HG03354 (cell line): Measurements from ENCODE around the gene SUCLG2.

Experiments
- ATAC-seq: cut with Tn5 transposase; IDR thresholded peaks from one replicate; pipeline ENCODE4 v1.9.1; 2021; ENCODE audit warnings: mild to moderate bottlenecking; ENCODE audit not compliant: unreplicated experiment, poor library complexity, severe bottlenecking

Gene SUCLG2

DNA sequence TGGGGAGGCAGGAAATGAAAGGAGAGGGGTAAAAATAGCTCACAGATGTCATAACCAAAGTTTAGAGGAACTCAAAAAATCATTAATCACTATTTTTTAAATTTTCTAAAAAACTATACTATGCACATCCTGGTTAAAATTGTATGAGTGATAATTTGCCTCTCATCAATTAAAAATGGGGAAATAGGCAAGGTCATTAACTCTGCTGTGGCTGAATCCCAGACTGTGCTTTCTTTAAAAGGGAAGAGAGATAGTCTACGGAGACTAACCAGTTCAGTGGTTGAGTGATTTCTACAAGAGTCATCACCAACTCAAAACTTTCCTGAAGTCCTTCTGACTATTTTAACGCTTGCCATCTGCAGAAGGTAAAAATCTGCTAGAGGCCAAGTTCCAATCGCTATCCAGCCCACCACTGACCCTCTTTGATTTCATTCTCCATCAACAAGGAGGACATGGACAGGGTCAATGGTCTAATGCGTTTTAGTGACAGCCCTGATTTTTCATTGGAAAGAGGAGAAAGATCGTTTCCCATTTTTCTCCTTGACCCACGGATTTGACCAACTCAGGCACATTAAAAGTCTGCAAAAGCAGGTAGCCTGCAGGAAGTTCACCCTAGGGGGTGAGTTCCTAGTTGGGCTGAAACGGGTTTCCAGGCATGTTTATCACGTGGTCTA is 850 bp downstream of the SUCLG2 start:
- ATAC-seq: peak; percentile 28

DNA sequence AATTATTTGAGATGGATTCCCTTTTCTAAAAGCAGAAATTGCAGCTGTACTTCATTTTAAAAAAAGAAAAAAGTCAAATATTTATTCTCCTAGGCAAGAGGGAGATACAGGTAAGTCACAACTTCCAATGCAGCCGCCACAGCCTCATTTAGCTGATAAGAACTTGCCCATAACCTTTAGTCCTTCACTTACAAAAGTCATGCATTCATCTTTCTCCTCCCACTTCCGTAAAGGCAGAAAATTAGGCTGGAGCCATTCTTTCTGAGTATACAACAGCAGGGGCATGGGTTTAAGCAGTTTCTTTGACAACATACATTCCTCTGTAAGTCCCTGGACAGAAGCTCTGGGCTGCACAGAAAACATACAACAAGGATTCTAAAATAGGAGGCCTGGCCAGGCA is 4.3 kb downstream of the SUCLG2 start:
- ATAC-seq: no peak

DNA sequence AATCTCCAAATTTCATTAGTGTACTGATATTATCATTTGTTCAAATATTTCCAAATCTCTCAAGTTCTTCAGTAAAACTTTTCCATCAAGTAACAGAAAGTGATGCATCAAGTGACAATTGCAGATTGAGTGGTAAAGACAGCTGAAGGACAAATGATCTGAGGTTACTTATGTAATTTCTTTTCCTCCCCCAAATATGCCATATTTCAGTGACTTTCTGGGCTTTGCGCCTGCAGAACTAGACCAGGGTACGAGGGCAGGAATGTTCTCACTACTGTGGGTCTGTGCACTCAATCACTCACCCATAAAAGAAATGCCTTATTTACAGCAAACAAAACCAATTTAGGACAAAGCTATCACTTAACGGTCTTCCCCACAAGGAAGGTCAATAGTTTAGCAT is 4.7 kb downstream of the SUCLG2 start:
- no peak for ATAC-seq

DNA sequence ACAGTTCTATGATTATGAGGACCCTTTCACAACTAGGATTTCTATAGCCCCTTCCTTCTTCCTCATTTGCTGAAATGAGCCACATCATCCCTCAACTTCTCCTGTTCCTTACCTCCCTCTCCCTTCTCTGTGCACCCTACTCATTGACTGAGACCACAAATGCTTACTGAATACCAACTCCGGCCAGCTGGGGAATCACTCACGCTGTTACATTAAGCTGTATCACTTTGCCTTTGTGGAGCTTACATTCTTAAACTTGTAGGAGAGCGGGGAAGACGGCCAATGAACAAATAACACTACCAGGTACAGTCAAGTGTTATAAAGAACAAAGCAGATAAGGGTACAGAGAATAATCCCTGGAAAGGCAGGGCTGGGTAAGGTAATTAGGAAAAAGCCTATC is 5.7 kb downstream of the SUCLG2 start:
- no peak for ATAC-seq

DNA sequence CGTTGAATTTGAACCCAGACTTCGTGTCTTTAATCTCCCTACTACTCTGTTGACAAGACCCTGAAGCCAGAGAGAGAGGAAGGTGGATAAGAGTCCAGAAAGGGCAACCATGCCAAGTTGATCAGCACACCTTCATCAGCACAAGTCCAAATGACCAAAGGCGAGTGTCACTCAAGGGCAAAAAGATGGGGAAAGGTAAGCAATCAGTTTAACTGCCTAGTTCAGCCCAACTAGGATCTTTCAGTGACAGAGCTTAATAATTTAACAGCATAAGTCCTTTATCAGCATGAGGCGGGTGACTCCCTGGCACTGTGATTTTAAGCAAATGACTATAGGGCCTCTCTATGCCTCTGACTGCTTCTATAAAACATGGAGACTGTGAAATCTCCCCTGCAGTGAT is 6.2 kb downstream of the SUCLG2 start:
- no peak for ATAC-seq

DNA sequence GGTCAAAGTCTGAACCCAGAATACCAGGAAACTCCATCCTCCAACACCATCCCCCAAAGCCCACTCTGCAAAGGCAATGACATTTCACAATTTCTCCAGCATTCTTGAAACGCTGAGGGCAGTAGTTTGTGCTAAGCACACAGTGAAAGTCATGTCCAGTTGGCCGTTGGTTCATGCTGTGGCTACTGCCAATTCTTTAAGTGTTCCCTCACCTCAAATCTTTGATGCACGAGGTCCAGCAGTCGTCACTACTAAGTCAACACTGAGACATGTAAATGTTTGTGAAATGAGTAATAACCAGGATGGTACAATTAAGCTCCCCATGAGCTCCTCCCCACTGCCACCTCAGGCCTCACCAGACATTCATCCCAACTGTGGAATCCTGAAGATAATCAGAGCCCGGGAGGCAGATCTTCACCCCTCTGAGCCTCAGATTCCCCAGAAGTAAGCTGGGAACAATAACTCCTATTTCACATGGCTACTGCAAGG is 7.0 kb downstream of the SUCLG2 start:
- no peak for ATAC-seq

DNA sequence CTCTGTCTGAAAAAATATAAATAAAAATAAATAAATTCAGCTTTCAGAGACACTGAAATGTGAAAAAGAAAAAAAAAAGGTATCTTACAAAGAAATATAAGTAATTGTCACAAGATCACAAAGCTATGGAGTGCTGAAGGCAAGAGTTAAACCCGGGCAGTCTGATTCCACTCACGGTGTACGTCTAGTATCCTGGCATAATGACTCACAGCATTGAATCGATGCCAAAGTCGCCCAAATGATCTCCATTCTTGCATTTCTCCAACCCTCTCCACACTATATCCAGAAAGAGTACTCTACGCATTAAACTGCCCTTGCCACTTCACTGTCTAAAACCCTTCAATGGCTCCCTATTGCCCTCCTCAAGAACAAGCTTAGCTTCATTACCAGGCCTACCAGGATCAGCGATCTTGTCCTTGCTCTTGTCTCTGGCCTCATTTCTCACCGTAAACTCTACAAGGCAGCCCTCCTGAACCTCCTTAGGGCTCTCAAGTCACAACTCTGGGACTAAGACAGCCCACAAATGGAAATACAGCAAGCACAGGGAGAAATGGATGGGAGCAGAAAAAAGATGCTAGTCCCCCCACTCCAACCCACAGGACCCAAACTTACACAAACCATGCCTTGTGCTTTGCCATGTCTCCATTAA is 7.7 kb downstream of the SUCLG2 start:
- no peak for ATAC-seq

DNA sequence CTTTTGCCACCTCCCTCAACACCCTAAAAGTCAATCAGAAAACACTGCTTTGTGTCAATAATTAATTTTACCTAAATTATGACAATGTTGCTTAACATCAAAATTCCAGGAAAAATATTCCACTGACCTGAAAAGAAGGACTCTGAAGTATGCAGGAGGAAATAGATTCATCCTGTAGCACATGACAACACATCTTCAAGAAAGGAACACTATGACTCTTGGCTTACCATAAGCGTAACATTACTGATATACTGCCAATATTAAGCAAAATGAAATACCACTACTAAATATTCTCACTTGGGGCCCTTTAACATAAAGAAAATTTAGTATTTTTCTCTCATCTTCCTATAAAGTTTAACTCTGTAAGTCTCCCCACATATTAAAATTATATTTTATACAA is 9.6 kb downstream of the SUCLG2 start:
- no peak for ATAC-seq

DNA sequence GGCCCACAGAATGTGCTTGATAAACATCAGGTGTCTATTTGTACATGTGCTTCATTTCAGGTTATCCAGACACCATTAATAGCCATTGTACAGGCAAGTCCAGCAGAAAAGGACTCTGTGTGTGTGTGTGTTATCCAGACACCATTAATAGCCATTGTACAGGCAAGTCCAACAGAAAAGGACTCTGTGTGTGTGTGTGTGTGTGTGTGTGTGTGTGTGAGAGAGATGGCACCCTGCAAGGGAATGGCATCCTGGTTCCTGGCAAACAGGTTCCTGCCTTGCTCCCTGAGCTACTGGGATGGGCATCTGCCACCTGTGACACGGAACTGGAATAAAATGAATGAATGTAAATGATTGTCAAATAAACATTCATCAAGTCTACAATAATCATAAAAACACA is 11.7 kb downstream of the SUCLG2 start:
- ATAC-seq: no peak

DNA sequence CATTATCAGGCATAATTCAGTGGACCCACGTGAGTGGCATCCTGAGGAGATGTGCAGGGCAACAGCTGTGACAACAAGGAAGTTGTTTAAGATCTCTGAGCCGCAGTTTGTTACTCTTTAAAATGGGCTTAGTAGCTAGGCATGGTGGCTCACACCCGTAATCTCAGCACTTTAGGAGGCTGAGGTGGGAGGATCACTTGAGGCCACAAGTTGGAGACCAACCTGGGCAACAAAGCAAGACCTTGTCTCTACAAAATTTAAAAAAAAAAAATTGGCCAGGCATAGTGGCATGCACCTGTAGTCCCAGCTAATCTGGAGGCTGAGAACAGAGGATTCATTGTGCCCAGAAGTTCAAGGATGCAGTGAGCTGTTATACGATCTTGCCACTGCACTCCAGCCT is 12.2 kb downstream of the SUCLG2 start:
- ATAC-seq: no peak

DNA sequence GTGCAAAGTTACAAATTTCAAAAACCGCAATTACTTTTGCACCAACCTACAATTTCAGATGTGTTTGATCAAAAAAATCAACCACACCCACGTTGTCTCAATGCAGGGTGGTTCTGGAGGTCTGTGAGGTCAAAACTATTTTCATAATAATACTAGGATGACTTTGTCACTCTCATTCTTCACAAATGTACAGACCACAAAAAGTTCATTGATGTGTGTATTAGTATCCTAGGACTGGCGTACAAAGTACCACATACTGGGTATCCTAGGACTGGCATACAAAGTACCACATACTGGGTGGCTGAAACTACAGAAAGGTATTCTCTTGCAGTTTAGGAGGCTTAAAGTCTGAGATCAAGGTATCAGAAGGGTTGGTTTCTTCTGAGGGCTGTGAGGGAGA is 13.0 kb downstream of the SUCLG2 start:
- ATAC-seq: no peak

DNA sequence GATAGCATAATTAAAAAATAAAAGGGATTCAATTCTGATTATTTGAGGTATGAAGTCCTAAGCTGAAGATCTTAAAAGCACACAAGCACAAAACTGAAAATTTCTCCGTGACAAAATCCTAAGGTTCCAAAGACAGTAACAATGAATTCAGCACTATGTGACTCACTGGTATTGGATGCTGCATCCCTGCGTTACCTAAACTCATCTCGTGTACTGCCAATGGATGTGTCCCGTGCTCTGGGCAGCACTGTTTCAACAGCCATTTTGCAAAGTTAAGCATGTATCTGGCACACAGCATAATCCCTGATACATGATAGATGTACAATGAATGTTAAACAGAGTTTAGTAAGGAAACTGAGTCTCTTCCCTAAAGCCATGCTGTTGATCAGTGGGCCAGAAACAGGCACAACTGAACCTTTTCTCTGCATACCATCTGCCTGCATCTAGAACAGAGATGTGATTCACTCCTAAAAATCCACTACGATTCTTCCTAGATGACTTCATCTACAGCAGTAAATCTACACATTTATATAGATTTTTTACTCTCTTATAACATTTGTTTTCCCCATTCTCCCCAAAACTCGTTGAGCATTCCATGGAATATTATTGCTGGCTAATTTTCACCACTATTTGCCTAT is 14.3 kb downstream of the SUCLG2 start:
- ATAC-seq: no peak

DNA sequence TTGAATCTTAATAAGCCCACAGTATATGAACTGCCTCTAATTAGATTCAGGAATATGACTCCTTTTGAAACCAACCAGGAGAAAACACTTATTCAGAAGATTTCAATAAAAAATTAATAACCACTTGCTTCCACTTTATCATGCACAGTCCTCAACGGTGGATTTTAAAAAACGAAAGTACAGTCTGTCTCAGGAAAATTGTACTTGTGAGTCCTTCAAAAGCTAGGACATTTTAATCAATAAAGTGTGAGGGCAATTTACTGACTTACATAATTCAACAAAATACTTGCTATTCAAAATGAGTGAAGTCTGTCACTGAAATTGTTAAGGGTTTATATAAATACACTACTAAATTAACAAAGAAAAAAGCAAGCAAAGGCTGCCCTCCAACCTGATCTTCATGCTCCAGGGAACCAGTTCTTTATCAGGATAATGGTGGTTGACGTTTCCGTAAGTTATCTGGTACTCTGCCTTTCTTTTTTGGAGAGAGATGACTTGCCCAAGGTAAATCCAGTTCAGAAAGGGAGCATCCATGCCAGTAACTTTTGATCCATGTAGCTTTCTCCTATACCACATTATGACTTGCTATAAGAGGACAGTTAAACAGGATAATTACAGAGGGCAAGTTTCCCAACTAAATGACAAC is 17.0 kb downstream of the SUCLG2 start:
- ATAC-seq: no peak

DNA sequence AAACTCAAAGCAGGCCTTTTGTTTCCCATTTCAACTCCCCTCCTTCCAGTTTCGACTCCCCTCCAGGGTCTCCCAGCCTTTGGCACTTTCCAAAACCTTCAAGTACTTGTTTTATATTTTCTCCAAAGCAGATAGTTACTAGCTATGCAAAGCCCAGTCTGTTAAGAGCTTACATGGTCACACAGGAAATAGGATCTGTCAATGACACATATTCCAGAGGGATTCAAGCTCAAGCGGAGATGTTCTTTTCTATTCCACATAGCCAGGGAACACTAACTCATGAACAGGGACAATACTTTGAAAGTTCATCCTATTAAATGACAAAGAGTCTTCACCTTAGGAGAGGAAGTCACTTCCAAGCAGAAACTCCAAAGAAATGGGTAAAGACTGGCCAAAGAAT is 18.6 kb downstream of the SUCLG2 start:
- ATAC-seq: no peak

DNA sequence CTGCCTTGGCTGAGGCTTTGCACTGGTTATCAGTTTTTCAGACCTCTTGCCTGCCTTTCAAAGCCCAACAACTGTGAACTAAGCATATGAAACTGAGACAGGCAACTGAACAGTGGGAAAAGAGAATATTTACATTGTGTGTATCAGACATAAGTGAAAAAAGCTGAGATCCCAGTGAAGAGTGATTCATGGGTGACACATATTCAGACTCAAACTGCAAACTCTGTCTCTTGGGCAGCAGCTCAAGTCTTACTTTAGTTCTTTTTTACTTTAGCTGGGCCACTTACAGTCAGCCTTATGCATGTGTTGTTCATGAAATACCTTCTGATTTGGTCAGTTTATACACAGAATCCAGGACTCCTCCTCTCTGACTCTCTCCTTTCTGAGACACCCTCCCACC is 19.2 kb downstream of the SUCLG2 start:
- no peak for ATAC-seq

DNA sequence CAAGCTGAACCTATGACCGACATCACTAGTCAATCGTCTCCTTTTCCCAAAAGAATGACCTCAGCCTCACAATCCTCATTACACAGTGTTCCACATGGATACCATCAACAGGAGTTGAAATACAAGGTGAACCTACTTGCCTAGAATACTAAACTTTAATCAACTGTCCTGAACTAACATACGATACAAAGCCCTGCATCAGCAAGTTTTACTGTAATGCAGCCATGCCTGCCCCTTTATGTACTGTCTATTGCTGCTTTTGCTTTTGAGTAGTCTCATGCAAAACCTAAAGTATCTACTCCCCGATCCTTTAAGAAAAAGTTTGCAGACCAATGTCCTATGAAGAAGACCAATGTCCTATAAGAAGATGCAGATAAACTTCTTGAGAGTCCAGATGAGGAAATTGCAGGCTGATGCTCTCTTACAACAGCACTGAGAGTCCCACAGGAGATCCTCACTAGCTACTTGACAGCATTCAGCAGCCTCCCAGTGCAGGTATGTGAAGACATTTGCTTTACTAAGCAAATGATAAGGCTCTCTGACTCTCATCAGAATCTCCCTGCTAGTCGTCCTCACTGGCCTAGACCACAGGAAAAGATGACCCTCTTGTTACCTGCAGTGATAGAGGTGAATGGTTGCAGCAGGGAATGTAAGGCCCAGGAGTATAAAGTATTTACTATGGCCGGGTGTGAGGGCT is 23.6 kb downstream of the SUCLG2 start:
- ATAC-seq: no peak

DNA sequence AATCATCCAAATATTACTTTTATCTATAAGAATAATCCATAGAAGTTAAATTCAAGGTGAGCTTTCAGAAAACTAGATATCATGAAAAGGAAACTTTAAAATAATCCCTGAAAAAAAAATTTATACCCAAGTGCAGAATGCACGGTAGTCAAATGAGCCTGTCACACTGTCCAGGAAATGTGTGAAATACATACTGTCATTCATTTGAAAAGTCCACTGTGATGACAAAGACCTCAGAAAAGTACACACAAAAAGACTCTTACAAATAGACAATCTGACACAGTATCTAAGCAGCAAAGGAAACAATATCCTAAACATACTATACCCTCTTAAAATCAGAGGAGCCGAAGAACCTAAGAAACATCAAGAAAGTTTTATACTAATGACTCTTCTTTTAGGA is 29.7 kb downstream of the SUCLG2 start:
- no peak for ATAC-seq

DNA sequence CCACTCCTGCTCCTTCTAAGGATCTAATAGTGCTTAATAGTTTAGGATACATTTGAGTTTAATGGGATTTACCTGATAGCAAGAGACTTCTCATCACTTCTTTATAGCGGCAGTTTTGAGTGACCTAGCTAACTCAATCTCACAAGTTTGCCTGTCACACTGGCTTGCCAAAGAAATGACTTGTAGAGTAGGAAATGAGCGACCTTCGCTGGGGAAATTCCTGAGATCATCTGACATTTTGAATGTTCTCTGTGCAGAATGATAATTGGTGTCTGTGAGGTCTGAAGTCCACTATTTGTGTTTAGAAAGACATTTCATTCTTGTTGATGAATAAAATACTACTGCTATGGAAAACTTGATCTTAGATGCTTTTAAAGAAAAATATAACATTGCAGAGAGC is 30.3 kb downstream of the SUCLG2 start:
- no peak for ATAC-seq

DNA sequence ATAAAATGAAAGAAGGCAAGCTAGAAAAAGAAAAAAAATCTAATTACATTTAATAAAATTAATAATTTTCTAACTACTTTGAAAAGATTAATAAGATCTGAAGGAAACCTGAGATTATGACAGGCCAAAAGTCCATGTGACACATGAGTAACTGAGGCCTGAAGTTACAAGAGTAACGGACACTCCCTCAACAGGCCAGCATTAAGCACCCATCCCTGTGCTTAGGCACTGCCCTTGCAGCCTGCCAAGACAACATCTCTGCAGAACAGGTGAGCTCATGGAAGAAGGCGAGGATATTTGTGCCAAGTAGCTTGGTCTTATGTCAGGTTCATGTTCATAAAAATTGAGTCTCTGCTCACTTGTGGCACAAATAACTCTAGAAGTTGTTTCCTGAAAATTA is 31.8 kb downstream of the SUCLG2 start:
- no peak for ATAC-seq

DNA sequence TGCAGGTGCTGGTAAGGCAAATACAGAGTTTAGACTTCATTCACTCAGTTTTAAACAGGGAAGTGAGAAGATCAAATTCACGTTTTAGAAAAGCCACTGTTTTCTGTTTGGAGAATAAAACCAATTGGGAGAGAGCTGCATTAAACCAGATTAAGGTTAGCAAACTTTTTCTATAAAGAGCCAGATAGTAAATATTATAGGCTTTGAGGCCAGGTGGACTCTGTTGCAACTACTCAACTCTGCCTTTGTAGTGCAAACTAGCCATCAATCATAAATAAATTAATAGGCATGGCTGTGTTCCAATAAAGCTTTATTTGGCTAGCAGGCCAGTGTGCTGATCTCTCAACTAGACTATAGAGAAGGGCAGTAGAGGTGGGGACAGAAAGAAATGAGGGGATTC is 33.5 kb downstream of the SUCLG2 start:
- no peak for ATAC-seq
